Activated T-helper 1 cell treated with anti-CD3 and anti-CD28 coated beads, Interleukin-2, amount 50 U/mL, for 16 hours (primary cell): ENCODE measurements around the gene USP5.
A peak's percentile ranks its signal among the peaks of the same experiment; 100 is the strongest.

Experiments
- DNase-seq, 2 donors: peaks; one replicate each; pipeline ENCODE4 v3.0.0-alpha.2; 2020; ENCODE audit warnings: low read depth in 1 of 2, low spot score in 1 of 2

USP5 gene

DNA sequence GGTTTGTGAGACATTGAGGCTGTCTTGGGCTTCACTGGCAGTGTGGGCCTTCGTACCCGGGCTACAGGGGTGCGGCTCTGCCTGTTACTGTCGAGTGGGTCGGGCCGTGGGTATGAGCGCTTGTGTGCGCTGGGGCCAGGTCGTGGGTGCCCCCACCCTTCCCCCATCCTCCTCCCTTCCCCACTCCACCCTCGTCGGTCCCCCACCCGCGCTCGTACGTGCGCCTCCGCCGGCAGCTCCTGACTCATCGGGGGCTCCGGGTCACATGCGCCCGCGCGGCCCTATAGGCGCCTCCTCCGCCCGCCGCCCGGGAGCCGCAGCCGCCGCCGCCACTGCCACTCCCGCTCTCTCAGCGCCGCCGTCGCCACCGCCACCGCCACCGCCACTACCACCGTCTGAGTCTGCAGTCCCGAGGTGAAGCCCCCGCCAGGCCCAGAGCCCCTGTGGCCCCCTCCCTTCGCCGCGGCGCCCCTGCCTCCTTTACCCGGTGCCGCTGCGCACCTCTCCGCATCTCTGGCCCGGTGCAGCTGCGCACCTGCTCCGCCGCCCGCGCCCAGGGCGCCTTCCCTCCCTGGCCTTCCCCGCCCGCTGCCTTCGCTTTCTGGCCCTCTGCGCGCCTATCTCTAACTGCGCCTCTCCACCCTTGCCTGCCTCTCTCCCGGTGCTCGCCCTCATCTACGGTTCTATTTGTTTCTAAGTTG is 62.4 kb downstream of the USP5 start, which contains the start of gene ENO2:
Gene ENO2, plus strand, starts transcription at position 335 of the 701 bp plus-strand sequence. CDS start 1,253 bp downstream, outside the sequence.
- DNase-seq = peak; percentile 69 to 77

DNA sequence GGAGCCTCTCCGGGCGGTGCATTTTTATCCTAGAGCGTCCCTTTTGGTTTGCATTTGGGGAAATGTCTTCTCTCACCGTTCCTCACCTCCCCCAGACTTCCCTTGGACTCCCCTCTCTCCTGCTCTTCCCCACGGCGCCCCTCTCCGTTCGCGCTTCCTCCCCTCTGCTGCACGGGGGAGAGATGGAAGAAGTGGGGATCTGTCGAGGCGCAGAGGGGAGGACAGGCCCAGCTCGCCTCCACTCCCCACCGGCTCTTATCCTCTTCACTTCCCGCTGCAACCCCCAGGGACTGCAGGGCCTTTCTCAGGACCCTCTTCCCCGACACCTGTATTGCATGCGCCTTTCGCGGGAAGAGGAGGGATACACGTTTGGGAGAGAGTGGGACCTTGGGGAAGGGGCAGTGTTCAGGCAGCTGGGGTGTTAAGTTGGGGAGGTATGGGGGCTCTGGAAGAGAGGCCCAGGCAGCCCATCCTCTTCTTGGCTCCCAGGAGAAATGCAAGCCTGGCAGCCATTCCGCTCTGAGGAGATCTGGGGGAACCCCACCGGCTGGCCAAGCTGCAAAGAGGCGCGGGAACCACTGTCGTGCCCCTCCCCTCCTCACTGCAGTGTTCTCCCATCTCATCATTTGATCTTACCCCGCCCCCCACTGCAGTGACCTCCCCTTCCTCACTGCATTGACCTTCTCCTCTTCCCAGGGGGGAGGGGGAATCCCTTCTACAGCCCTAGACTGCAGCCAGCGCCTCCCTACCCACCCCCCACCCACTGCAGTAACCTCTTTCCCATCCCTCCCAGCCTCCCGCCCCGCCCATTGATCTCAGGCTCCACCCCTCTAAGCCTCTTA is 63.2 kb downstream of the USP5 start:
- no peak for DNase-seq

DNA sequence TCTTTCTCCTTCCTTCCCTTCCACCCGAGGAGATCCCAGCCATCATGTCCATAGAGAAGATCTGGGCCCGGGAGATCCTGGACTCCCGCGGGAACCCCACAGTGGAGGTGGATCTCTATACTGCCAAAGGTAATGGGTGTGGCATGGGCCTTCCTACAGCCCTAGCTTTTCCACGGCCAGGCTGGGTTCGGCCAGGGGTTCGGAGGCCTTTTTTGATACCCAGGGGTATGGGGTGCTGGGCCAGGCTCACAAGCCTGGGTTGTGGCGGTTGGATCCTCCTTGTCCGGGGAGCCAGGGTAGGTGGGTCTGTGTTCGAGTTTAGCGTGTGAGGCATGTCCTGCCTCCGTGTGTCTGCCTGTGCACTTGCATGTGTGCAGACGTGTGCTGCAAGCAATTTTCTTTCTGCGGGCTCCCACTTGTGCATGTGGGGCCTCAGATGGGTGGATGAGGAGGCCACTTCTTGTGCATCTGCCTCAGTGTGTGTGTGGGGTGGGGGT is 63.9 kb downstream of the USP5 start:
- DNase-seq = no peak
